Skeletal muscle tissue (tissue), 4 donors: Measurements from ENCODE around the gene MED12. TPM values are rescaled to one million over a fixed set of nuclear protein-coding genes. Genes with fewer than 3 reads are reported as not detected.
A peak's percentile ranks its signal among the peaks of the same experiment; 100 is the strongest.

ENCODE experiments used
- H3K27ac ChIP-seq: one replicate; pipeline ENCODE4 v1.7.0; 2013; ENCODE audit warnings: mild to moderate bottlenecking, low read depth, low read length, inconsistent platforms
- H3K27me3 ChIP-seq, 3 donors: one replicate each; pipeline ENCODE4 v1.7.0; 2013; ENCODE audit warnings: low read length in 3 of 3; ENCODE audit not compliant: control insufficient read depth in 3 of 3, insufficient read depth in 3 of 3
- H3K36me3 ChIP-seq, 3 donors: one replicate each; pipeline ENCODE4 v1.7.0; 2013; ENCODE audit warnings: low read length in 3 of 3; ENCODE audit not compliant: control insufficient read depth in 3 of 3, insufficient read depth in 3 of 3
- H3K4me1 ChIP-seq, 3 donors: one replicate each; pipeline ENCODE4 v1.7.0; 2013; ENCODE audit warnings: low read length in 3 of 3, mild to moderate bottlenecking in 3 of 3; ENCODE audit not compliant: control insufficient read depth in 3 of 3, insufficient read depth in 3 of 3
- H3K4me3 ChIP-seq, 3 donors: one replicate each; pipeline ENCODE4 v1.7.0; 2013; ENCODE audit warnings: low read length in 3 of 3
- H3K9ac ChIP-seq, 3 donors: one replicate each; pipeline ENCODE4 v1.7.0; 2013; ENCODE audit warnings: low read length in 3 of 3, mild to moderate bottlenecking in 3 of 3, moderate library complexity in 2 of 3, low read depth in 1 of 3
- H3K9me3 ChIP-seq, 3 donors: one replicate each; pipeline ENCODE4 v1.7.0; 2013; ENCODE audit warnings: low read length in 3 of 3; ENCODE audit not compliant: control insufficient read depth in 3 of 3
- total RNA-seq: library from RNA; depleted of rRNA; stranded (reverse); fragments of >200 nt; gene quantifications from one replicate; pipeline ENCODE4 v1.2.3, GENCODE V29; 2014
- donor health status: Osteomylitis.

The MED12 gene
- total RNA-seq, 1 donor from 2014 or later: 37.6 TPM

- H3K4me3 ChIP-seq: no peak within 1 kb of the TSS
- no peaks in the 10 kb centered on the region for H3K36me3 ChIP-seq
- H3K9ac ChIP-seq: no peak within 1 kb of the TSS
- peaks cover 0 to 5% (median 0%) of the 10 kb centered on the region in 3 donors for H3K27me3 ChIP-seq
- H3K4me1 ChIP-seq: no peaks in the 10 kb centered on the region
- H3K9me3 ChIP-seq: no peaks in the 10 kb centered on the region
- H3K27ac ChIP-seq: no peak within 1 kb of the TSS
These were observed 12.0 kb upstream of the MED12 start, which contains the start of gene CXorf65 for GRCh38 chrX:71106427-71106826. Gene CXorf65, minus strand, starts transcription at chrX:71106740. Its CDS starts 184 bp downstream, at chrX:71106556.

- Histone ChIP-seq H3K27ac (no peak overlapping the region), H3K9me3 (no peaks in the 10 kb centered on the region), H3K27me3 (peaks cover 0 to 5% (median 0%) of the 10 kb centered on the region in 3 donors), H3K36me3 (no peaks in the 10 kb centered on the region), H3K4me1 (no peaks in the 10 kb centered on the region), H3K4me3 (no peak overlapping the region), H3K9ac (no peak overlapping the region)
These were observed 11.2 kb upstream of the MED12 start for GRCh38 chrX:71107245-71107644.

GRCh38 chrX:71107762-71108360, 10.5 kb upstream of the MED12 start:
- H3K9ac ChIP-seq: no peak overlapping the region
- H3K27me3 ChIP-seq: peaks cover 0 to 5% (median 0%) of the 10 kb centered on the region in 3 donors
- no peak overlapping the region for H3K4me3 ChIP-seq
- H3K9me3 ChIP-seq: no peaks in the 10 kb centered on the region
- no peaks in the 10 kb centered on the region for H3K36me3 ChIP-seq
- no peaks in the 10 kb centered on the region for H3K4me1 ChIP-seq
- H3K27ac ChIP-seq: no peak overlapping the region

- Histone ChIP-seq H3K9ac (no peak overlapping the region), H3K27ac (no peak overlapping the region), H3K4me1 (no peaks in the 10 kb centered on the region), H3K27me3 (peaks cover 0 to 5% (median 0%) of the 10 kb centered on the region in 3 donors), H3K9me3 (no peaks in the 10 kb centered on the region), H3K4me3 (no peak overlapping the region), H3K36me3 (no peaks in the 10 kb centered on the region)
These were observed 9.3 kb upstream of the MED12 start for GRCh38 chrX:71109051-71109450.

- H3K27me3 ChIP-seq: peaks cover 0 to 5% (median 0%) of the 10 kb centered on the region in 3 donors
- no peaks in the 10 kb centered on the region for H3K4me1 ChIP-seq
- no peak within 1 kb of the TSS for H3K4me3 ChIP-seq
- H3K9ac ChIP-seq: no peak within 1 kb of the TSS
- no peak within 1 kb of the TSS for H3K27ac ChIP-seq
- no peaks in the 10 kb centered on the region for H3K36me3 ChIP-seq
- H3K9me3 ChIP-seq: no peaks in the 10 kb centered on the region
These were observed 7.1 kb upstream of the MED12 start, which contains the start of gene IL2RG for GRCh38 chrX:71111141-71111843. Gene IL2RG, minus strand, starts transcription at chrX:71111577. Its CDS starts 38 bp downstream, at chrX:71111539.

GRCh38 chrX:71111921-71112431, 6.4 kb upstream of the MED12 start:
- peaks cover 0 to 5% (median 0%) of the 10 kb centered on the region in 3 donors for H3K27me3 ChIP-seq
- H3K27ac ChIP-seq: no peak overlapping the region
- H3K36me3 ChIP-seq: no peaks in the 10 kb centered on the region
- H3K9me3 ChIP-seq: no peaks in the 10 kb centered on the region
- no peak overlapping the region for H3K9ac ChIP-seq
- no peaks in the 10 kb centered on the region for H3K4me1 ChIP-seq
- H3K4me3 ChIP-seq: no peak overlapping the region

GRCh38 chrX:71117358-71117757, 1.0 kb upstream of the MED12 start:
- Histone ChIP-seq H3K9ac (no peak overlapping the region), H3K36me3 (peaks cover 16 to 21% (median 18%) of the 10 kb centered on the region in 3 donors), H3K9me3 (peaks cover 0 to 2% (median 0%) of the 10 kb centered on the region in 3 donors), H3K27me3 (no peaks in the 10 kb centered on the region), H3K4me3 (peak overlapping the region in 1 of 3 donors; percentile 20), H3K4me1 (peaks cover 6 to 13% (median 10%) of the 10 kb centered on the region in 3 donors), H3K27ac (no peak overlapping the region)

GRCh38 chrX:71118985-71119535, 664 bp downstream of the MED12 start:
- Histone ChIP-seq H3K9ac (peak overlapping the region; percentile 72 to 82 (median 74)), H3K36me3 (peaks cover 33 to 36% (median 36%) of the 10 kb centered on the region in 3 donors), H3K27ac (peak overlapping the region; percentile 80), H3K9me3 (peaks cover 0 to 2% (median 0%) of the 10 kb centered on the region in 3 donors), H3K27me3 (no peaks in the 10 kb centered on the region), H3K4me3 (peak overlapping the region; percentile 60 to 82 (median 75)), H3K4me1 (peaks cover 6 to 13% (median 10%) of the 10 kb centered on the region in 3 donors)

GRCh38 chrX:71128166-71128833, 9.9 kb downstream of the MED12 start:
- Histone ChIP-seq H3K27me3 (peaks cover 0 to 4% (median 0%) of the 10 kb centered on the region in 3 donors), H3K36me3 (peaks cover 69 to 88% (median 83%) of the 10 kb centered on the region in 3 donors), H3K4me3 (no peak overlapping the region), H3K9me3 (no peaks in the 10 kb centered on the region), H3K27ac (no peak overlapping the region), H3K4me1 (no peaks in the 10 kb centered on the region), H3K9ac (no peak overlapping the region)
